CD4-positive, alpha-beta T cell treated with Interleukin-6 for 4 hours (primary cell): ENCODE measurements around the gene SNTN.

Experiments used
- DNase-seq: peaks from one replicate; pipeline ENCODE4 v3.0.0-alpha.2; 2020; ENCODE audit warnings: mixed read lengths

The SNTN gene

DNA sequence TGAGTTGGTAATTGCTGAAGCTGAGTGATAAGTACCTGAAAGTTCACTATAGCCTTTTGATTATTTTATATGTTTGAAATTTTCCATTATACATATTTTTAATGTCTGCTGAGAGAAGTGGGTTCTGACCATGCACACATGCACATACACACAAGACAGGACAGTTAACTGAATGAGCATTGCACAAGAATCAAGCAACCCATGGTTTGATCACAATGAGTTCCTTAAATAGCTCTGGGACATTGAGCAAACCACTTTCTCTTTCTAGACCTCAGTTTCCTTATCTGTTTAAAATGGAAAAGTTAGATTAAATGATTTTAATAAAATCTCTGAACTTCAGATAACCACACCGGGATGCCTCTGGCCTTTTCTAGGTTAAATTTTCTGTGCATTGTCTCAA, 26.7 kb downstream of the SNTN start:
- no peak for DNase-seq

DNA sequence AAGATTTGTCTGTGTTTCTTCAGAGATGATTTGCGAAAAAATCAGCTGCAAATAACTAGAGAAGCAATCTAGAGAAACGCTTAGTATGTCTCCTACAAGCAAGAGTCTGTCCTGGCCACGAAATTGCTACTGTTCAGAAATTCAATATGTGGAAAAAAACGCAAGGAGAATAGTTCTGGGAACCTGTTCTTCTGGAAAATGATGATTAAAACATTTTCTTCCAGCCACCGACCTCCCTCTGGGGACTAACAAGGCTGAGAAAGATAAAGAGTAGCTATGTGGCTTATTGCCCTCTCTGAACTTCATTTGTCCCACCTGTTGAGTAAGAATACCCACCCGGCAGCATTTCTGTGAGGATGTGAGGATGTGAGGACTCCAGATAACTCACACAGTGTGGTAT, 31.6 kb downstream of the SNTN start:
- DNase-seq = no peak

DNA sequence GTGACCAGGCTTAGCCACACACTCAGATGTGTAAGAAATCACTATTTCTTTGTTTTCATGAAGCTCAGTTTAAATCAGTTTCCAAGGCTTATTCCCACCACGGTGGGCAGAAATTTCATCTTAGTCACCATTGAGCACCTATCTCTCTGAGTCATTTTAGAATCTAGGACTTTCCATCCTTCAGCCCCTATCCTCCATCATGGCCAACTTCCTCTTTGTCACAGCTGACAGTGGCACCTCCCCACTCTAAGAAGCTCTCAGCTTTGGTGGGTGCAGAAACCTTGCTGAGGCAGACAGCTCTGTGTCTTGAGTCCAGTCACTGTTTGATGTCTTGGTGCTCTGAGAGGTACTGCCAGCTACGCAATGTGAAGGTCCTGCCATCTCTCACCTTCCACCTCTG, 32.9 kb downstream of the SNTN start:
- no peak for DNase-seq

DNA sequence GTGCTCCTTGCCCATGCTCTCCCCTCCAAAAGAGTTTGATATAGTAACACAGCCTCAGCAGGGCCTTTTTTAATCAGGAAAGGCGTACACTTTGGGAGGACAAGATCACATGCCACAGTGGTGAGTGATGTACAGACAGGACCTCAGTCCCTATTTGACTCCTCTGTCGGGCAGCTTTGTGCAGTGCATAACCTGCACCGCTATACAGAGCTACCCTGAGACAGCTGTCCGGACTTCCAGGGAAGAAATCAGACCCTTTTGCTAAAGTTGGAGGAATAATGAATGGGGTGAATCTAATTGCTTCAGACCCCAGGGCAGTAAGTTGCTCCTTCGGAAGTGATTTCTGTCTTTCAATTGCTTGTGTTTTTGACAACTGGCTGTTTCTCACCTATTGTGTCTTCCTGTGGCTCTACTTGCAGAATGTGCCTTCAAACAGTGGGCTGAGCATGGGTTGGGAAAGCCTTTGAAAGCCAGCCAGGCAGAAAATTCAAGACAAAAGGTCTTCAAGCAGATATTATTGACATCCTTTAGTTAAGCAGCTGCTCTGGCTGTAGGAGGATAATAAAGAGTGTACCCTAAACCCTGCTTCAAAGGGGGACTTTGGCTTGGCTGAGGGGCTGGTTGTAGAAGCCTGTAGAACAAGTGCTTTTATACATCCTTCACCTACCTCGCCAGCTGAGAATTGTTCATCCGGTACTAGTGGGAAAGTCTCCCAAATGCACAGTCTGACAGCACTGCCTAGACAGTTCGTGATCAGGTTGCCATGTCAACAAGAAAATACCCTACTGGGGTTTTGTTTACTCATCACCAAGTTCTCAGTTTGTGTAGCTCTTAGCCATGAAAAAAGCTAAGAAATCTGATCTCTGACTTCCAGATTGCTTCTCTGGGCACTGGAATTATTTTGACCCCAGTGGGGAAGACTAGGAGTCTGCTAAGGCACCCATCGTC, 35.1 kb downstream of the SNTN start:
- DNase-seq = no peak

DNA sequence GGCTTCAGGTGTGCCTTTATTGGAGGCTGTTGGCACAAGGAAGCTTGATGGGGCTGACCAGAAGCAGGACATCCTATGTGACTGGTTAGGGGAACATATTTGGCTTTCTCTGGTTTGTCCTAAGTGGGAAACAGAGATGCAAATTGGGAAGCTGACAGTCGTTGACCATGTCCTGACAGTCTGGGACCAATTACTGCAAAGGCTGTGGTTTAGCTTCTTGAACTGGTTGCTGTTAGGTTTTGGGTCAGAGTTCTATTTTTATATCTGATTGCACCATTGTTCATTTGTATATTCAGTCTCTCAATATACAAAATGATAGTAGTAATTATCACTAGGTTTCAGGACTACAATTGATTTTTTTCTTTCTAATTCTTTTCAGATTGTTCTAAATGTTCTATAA, 36.8 kb downstream of the SNTN start:
- DNase-seq = no peak

DNA sequence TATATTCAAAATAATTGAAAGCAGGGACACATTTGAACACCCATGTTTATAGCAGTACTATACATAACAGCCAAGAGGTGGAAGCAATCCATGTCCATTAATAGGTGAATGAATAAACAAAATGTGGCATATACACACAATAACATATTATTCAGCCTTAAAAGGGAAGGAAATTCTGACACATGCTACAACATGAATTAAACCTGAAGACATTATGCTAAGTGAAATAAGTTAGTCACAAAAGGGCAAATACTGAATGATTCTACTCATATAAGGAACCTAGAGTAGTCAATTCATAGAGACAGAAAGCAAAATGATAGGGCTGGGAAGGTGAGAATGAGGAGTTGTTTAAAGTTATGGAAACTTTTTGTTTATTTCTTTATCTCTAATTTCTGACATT, 40.9 kb downstream of the SNTN start:
- DNase-seq = no peak

DNA sequence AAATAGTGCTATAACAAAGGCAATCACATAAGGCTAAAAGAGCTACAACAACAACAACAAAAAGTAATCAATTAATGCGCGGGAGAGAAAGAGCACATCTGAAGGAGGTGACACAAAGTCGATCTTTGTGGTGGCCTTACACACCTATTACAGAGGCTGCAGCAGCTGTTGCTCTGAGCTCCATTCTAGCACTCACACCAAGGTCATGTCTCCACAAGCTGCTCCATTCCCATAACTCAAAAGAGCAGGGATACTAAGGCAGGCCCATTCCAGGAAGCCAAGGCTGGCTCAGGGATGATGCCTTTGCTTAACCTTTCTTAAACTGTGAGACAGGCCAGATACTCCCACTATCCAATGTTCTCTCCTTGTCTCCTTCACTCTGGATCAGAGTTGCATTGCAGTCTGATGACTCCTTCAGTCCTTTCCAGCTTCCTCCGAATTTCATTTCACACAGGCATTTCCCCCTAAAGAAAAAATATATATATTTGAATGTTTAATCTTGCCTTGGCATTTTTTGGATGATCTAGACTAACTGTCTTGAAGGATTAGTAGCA, 52.7 kb downstream of the SNTN start:
- no peak for DNase-seq

DNA sequence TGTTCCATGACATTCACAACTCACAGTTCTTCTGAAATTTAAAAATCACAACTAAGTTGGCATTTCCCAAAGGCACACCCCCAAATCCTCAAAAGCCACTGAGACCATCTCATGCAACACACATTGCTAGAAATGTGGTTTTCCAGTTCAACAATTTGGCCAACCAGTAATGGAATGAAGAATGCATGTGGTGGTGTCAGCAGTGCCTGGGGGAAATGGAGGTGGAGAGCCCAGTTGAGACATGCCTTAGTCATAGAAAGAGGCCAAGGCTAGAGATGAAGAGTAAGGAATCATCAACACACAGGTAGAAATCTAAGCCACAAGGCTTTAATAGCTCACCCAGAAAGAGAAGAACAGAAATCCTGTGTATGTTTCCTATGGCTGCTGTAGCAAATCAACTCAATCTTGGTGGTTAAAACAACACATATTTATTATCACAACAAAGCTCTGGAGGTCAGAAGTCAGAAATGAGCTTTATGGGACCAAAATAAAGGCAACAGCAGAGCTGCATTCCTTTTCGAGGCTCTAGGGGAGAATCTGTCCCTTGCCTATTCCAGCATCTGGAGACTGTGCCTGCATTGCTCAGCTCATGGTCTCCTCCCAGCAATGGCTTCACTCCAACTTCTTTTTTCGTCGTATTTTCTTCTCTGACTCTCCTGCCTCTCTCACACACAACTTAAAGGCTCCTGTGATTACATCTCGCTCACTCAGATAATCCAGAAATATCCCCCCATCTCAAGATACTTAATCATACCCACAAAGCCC, 54.0 kb downstream of the SNTN start:
- no peak for DNase-seq

DNA sequence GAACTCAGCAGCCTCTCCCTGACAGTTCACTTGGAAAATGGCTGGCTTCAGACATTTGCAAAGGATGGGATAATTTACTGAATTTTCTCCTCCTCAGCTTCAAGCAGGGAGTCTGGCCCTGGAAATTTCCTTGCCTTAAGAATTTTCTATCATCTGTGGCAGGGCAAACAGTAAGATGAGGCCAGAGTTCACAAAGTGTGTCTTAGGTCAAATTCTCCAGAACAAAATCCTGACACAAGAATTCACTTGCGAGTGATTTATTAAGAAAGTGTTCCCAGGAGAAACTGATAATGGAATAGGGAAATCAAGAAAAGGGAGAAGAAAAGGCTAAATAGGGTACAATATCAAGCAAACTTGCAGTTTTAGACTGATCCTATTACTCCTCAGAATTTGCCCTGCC, 55.3 kb downstream of the SNTN start:
- DNase-seq = no peak

DNA sequence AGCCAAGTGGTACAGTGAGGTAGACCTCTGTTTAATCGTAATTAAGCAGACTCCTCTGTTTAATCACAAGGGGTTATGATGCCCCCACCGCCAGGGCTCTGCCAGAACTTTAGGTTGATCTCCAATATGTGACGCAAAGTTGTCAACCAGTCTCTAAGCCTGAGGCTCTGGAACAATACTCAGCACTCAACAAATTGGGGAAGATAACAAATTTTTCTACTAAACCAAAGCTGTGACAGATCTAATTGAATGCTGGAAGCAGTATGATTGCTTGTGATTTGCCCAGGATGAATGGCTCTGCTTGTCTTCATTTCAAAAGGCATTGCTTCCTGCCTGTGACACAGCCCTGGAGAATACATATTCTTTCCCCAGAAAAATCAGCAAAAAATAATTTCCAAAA, 57.1 kb downstream of the SNTN start:
- DNase-seq = no peak
